Measurements from ENCODE around the gene THBS2.

- TF ChIP-seq CTCF (IDR thresholded peaks at IDR 0.05; ENCODE audit: insufficient read depth, low read depth, low read length) (peak; percentile 8), EZH2 (IDR thresholded peaks at IDR 0.05; ENCODE audit: insufficient read depth, low read length) (no peak)
Measured at GRCh38 chr6:169212897-169213813, 40.5 kb downstream of the THBS2 start.
